CD4-positive, CD25-positive, alpha-beta regulatory T cell (primary cell): ENCODE data around the gene REV3L. TPM values are rescaled to one million over a fixed set of nuclear protein-coding genes. Genes with fewer than 3 reads are reported as not detected.

ENCODE experiments used
- ATAC-seq, 2 donors: fragments of 150-1000 bp; cut with Tn5 transposase; one replicate each; pipeline ENCODE4 v1.10.0; 2021; ENCODE audit warnings: low read depth in 2 of 2, moderate number of reproducible peaks in 2 of 2, moderate library complexity in 1 of 2
- DNase-seq, 3 donors: peaks; one replicate each; pipeline versions ENCODE4 v3.0.0 to v3.0.0-alpha.2; 2012 to 2022; ENCODE audit warnings: mixed read lengths in 1 of 3
- H3K27ac ChIP-seq: one replicate; pipeline ENCODE4 v1.7.0; 2013; ENCODE audit warnings: mild to moderate bottlenecking, low read length; ENCODE audit not compliant: insufficient read depth, poor library complexity, severe bottlenecking
- H3K27me3 ChIP-seq: one replicate; pipeline ENCODE4 v1.7.0; 2013; ENCODE audit warnings: low read length; ENCODE audit not compliant: control insufficient read depth, insufficient read depth
- H3K36me3 ChIP-seq: one replicate; pipeline ENCODE4 v1.7.0; 2013; ENCODE audit warnings: mild to moderate bottlenecking, low read length, moderate library complexity; ENCODE audit not compliant: control insufficient read depth, insufficient read depth
- H3K4me1 ChIP-seq: 2 replicates; pipeline ENCODE4 v1.7.0; 2013; ENCODE audit warnings: mild to moderate bottlenecking, low read length; ENCODE audit not compliant: insufficient read depth, control insufficient read depth, poor library complexity, severe bottlenecking
- H3K4me3 ChIP-seq: one replicate; pipeline ENCODE4 v1.7.0; 2013; ENCODE audit warnings: low read depth, mild to moderate bottlenecking, low read length, moderate library complexity
- H3K9me3 ChIP-seq, 2 experiments: 1 replicate in 1 of 2; 2 replicates in 1 of 2; pipeline ENCODE4 v1.7.0; 2013; ENCODE audit warnings: low read length in 2 of 2, mild to moderate bottlenecking in 1 of 2, moderate library complexity in 1 of 2; ENCODE audit not compliant: control insufficient read depth in 2 of 2
- H3K27ac Mint-ChIP-seq, 3 donors: one replicate each; pipeline ENCODE4 v1.8.0; 2020 to 2022; ENCODE audit warnings: mild to moderate bottlenecking in 3 of 3, mixed read lengths in 3 of 3, moderate library complexity in 2 of 3
- H3K27me3 Mint-ChIP-seq: one replicate; pipeline ENCODE4 v1.8.0; 2022; ENCODE audit warnings: mild to moderate bottlenecking, mixed read lengths
- H3K36me3 Mint-ChIP-seq: one replicate; pipeline ENCODE4 v1.8.0; 2020; ENCODE audit warnings: mixed read lengths
- H3K4me1 Mint-ChIP-seq, 4 donors: one replicate each; pipeline ENCODE4 v1.8.0; 2020 to 2022; ENCODE audit warnings: mixed read lengths in 4 of 4, mild to moderate bottlenecking in 1 of 4
- H3K4me3 Mint-ChIP-seq, 4 donors: one replicate each; pipeline ENCODE4 v1.8.0; 2020 to 2022; ENCODE audit warnings: mild to moderate bottlenecking in 4 of 4, mixed read lengths in 4 of 4, moderate library complexity in 3 of 4
- H3K9me3 Mint-ChIP-seq, 7 donors: one replicate each; pipeline ENCODE4 v1.8.0; 2020 to 2022; ENCODE audit warnings: mixed read lengths in 7 of 7, mild to moderate bottlenecking in 3 of 7, moderate library complexity in 2 of 7
- polyA plus RNA-seq, 4 donors: library from polyadenylated mRNA; unstranded; fragments of 300-500 nt; fragmentation: Illumina TruSeq; gene quantifications; one replicate each; pipeline ENCODE4 v1.2.3, GENCODE V29; 2021
- total RNA-seq: library from RNA; stranded (reverse); gene quantifications from one replicate; pipeline ENCODE4 v1.2.3, GENCODE V29; 2022

Gene REV3L
- total and polyA plus RNA-seq, 5 donors from 2014 or later: 6.5 to 35.7 (median 9.4) TPM

GRCh38 chr6:111490067-111490466, 7.0 kb upstream of the REV3L start:
- Histone ChIP-seq H3K9me3 (no peaks in the 10 kb centered on the region), H3K4me1 (peaks cover 26% of the 10 kb centered on the region), H3K36me3 (no peaks in the 10 kb centered on the region), H3K27ac (no peak overlapping the region), H3K27me3 (no peaks in the 10 kb centered on the region), H3K4me3 (no peak overlapping the region)
- ATAC-seq (no peak), DNase-seq (no peak)
- Mint-ChIP-seq H3K27me3 (no peaks in the 10 kb centered on the region), H3K4me3 (peak overlapping the region in 1 of 4 donors; percentile 1), H3K27ac (no peak overlapping the region), H3K9me3 (no peaks in the 10 kb centered on the region), H3K4me1 (peaks cover 19 to 37% (median 29%) of the 10 kb centered on the region in 4 donors), H3K36me3 (peaks cover 3% of the 10 kb centered on the region)

GRCh38 chr6:111487661-111488060, 4.6 kb upstream of the REV3L start:
- Histone ChIP-seq H3K4me1 (peaks cover 34% of the 10 kb centered on the region), H3K9me3 (no peaks in the 10 kb centered on the region), H3K4me3 (peak overlapping the region; percentile 58), H3K36me3 (no peaks in the 10 kb centered on the region), H3K27me3 (no peaks in the 10 kb centered on the region), H3K27ac (peak overlapping the region; percentile 71)
- Mint-ChIP-seq H3K27me3 (no peaks in the 10 kb centered on the region), H3K36me3 (peaks cover 3% of the 10 kb centered on the region), H3K9me3 (no peaks in the 10 kb centered on the region), H3K27ac (peak overlapping the region; percentile 40 to 70 (median 65)), H3K4me3 (peak overlapping the region; percentile 0 to 70 (median 47)), H3K4me1 (peaks cover 22 to 46% (median 34%) of the 10 kb centered on the region in 4 donors)
- DNase-seq (peak in 2 of 3 donors; percentile 62 to 86), ATAC-seq (peak; percentile 14 to 19)

GRCh38 chr6:111486921-111487320, 3.9 kb upstream of the REV3L start:
- Histone ChIP-seq H3K4me1 (peaks cover 36% of the 10 kb centered on the region), H3K4me3 (peak overlapping the region; percentile 43), H3K27me3 (no peaks in the 10 kb centered on the region), H3K9me3 (no peaks in the 10 kb centered on the region), H3K27ac (peak overlapping the region; percentile 71), H3K36me3 (no peaks in the 10 kb centered on the region)
- DNase-seq: peak; percentile 9 to 40 (median 23)
- no peaks in the 10 kb centered on the region for H3K27me3 Mint-ChIP-seq
- H3K27ac Mint-ChIP-seq: peak overlapping the region; percentile 69 to 88 (median 70)
- no peaks in the 10 kb centered on the region for H3K9me3 Mint-ChIP-seq
- peaks cover 23 to 45% (median 34%) of the 10 kb centered on the region in 4 donors for H3K4me1 Mint-ChIP-seq
- peaks cover 3% of the 10 kb centered on the region for H3K36me3 Mint-ChIP-seq
- ATAC-seq: no peak
- H3K4me3 Mint-ChIP-seq: peak overlapping the region in 3 of 4 donors; percentile 7 to 78 (median 16)

GRCh38 chr6:111486475-111486874, 3.5 kb upstream of the REV3L start:
- peaks cover 3% of the 10 kb centered on the region for H3K36me3 Mint-ChIP-seq
- H3K27ac ChIP-seq: peak overlapping the region; percentile 71
- no peaks in the 10 kb centered on the region for H3K36me3 ChIP-seq
- H3K27me3 Mint-ChIP-seq: no peaks in the 10 kb centered on the region
- H3K27ac Mint-ChIP-seq: peak overlapping the region; percentile 69 to 88 (median 70)
- H3K27me3 ChIP-seq: no peaks in the 10 kb centered on the region
- H3K4me1 Mint-ChIP-seq: peaks cover 27 to 50% (median 38%) of the 10 kb centered on the region in 4 donors
- H3K4me3 Mint-ChIP-seq: peak overlapping the region in 1 of 4 donors; percentile 78
- ATAC-seq: no peak
- DNase-seq: no peak
- no peaks in the 10 kb centered on the region for H3K9me3 ChIP-seq
- H3K4me1 ChIP-seq: peaks cover 41% of the 10 kb centered on the region
- H3K9me3 Mint-ChIP-seq: no peaks in the 10 kb centered on the region
- H3K4me3 ChIP-seq: peak overlapping the region; percentile 43

DNA sequence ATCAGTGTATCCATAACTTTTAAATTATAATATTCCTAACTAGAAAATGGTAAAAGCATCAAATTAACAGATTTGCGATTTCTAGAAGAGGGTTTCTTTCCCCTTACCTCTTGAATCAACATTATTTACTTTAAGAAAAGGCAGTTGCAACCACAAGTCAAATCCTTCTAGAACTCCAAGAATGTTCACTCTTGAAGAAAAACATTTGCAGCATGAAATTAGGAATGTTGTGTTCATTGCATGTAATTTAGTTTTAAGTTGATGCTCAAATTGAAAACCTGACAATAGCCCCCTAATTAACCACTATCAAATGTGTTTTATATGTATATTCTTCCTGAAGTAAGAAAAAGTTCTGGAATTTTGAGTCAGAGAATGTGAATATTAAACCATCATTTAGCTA, 2.3 kb upstream of the REV3L start:
- no peaks in the 10 kb centered on the region for H3K36me3 ChIP-seq
- H3K4me1 ChIP-seq: peaks cover 45% of the 10 kb centered on the region
- H3K27ac ChIP-seq: peak overlapping the region; percentile 99
- ATAC-seq (no peak), DNase-seq (no peak)
- H3K4me3 ChIP-seq: no peak overlapping the region
- H3K4me1 Mint-ChIP-seq: peaks cover 33 to 55% (median 46%) of the 10 kb centered on the region in 4 donors
- H3K9me3 Mint-ChIP-seq: no peaks in the 10 kb centered on the region
- no peaks in the 10 kb centered on the region for H3K9me3 ChIP-seq
- no peaks in the 10 kb centered on the region for H3K27me3 Mint-ChIP-seq
- peaks cover 3% of the 10 kb centered on the region for H3K36me3 Mint-ChIP-seq
- no peaks in the 10 kb centered on the region for H3K27me3 ChIP-seq
- peak overlapping the region in 2 of 3 donors; percentile 45 to 70 for H3K27ac Mint-ChIP-seq
- peak overlapping the region; percentile 52 to 77 (median 57) for H3K4me3 Mint-ChIP-seq

DNA sequence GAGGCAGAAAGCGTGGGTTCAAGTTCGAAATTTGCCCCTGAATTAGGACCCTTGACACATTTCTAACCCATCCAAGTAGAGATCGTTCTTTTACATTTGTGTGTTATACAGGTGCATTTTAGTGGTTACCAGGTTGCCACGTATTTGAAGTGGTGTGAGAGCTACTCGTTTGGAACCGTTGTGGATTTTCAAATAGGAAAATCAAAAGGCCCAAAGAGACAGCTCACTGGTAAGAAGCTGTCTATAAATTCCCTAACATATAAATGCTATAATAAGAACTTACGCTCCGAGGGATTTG, 1.6 kb upstream of the REV3L start:
- Histone ChIP-seq H3K4me3 (peak overlapping the region; percentile 91), H3K27ac (peak overlapping the region; percentile 99), H3K4me1 (peaks cover 47% of the 10 kb centered on the region), H3K36me3 (no peaks in the 10 kb centered on the region), H3K27me3 (no peaks in the 10 kb centered on the region), H3K9me3 (no peaks in the 10 kb centered on the region)
- H3K9me3 Mint-ChIP-seq: no peaks in the 10 kb centered on the region
- peak overlapping the region; percentile 95 to 99 (median 96) for H3K4me3 Mint-ChIP-seq
- no peaks in the 10 kb centered on the region for H3K27me3 Mint-ChIP-seq
- DNase-seq: peak in 1 of 3 donors; percentile 46
- H3K27ac Mint-ChIP-seq: peak overlapping the region; percentile 98 to 100 (median 99)
- no peak for ATAC-seq
- peaks cover 3% of the 10 kb centered on the region for H3K36me3 Mint-ChIP-seq
- H3K4me1 Mint-ChIP-seq: peaks cover 31 to 59% (median 46%) of the 10 kb centered on the region in 4 donors

- Histone ChIP-seq H3K4me1 (peaks cover 47% of the 10 kb centered on the region), H3K9me3 (no peaks in the 10 kb centered on the region), H3K27me3 (no peaks in the 10 kb centered on the region), H3K27ac (peak overlapping the region; percentile 99), H3K4me3 (peak overlapping the region; percentile 91), H3K36me3 (no peaks in the 10 kb centered on the region)
- DNase-seq: peak in 2 of 3 donors; percentile 80 to 95
- Mint-ChIP-seq H3K27ac (peak overlapping the region; percentile 98 to 100 (median 99)), H3K9me3 (no peaks in the 10 kb centered on the region), H3K4me1 (peaks cover 31 to 61% (median 47%) of the 10 kb centered on the region in 4 donors), H3K4me3 (peak overlapping the region; percentile 96 to 99 (median 96)), H3K36me3 (peaks cover 3% of the 10 kb centered on the region), H3K27me3 (no peaks in the 10 kb centered on the region)
- peak; percentile 65 to 75 for ATAC-seq
These were observed 966 bp upstream of the REV3L start for GRCh38 chr6:111483736-111484632.
